WI38 (cell line): Measurements from ENCODE around the gene LAMTOR5.

Experiments
- H3K4me3 ChIP-seq: 2 replicates; pipeline ENCODE4 v1.5.1; 2011; ENCODE audit warnings: low read depth, mild to moderate bottlenecking, control low read depth, low read length
- TF ChIP-seq, protein P1 (sequence below): IDR thresholded peaks from 2 replicates; pipeline ENCODE4 v1.5.1; 2012; ENCODE audit warnings: low read depth, mild to moderate bottlenecking, control low read depth, low read length

Gene LAMTOR5

DNA sequence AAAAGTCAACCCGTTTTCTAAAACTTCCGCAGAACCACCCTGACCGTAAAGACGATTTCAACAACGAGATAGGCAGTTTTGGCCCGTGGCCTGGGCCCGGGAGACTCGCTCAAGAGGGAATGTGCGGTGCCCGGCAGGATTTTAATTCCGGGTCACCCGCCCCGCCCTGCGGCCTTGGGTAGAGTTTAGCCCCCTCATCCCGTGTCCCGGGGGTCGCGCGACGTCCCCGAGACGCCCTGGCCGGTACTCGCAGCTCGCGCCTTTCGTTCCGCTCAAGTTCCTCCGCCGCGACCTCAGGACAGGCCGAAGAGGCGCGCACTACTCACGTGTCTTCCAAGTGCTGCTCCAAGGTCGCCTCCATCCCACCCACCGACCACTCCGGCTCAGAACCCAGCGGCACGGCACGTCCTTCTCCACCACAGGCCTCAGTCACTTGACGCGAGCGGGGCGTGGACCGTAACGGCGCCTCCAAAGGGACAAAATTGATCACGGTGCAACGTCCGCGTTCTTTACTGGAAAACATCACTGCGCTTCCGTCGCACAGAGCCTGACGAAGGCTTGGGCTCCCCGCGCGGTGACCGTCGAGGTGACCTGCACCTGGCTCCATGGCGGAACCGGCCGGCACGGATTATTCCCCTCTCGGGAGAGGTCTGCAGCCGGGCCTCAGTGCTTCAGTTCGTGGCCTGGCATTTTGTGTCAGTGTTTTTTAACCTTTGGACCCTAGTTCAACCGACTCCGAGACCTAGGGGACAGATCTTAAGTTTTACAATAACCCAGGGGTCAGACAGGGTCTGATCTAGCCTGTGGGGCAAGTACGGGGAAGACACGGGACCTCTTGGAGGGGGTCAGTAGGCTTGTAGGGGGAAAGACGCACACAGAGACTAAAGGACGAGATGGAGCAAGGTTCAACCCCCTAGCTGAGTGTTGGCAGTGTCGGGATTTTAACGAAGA, at the start of gene LAMTOR5:
Gene LAMTOR5, minus strand, starts transcription at position 435 of the 951 bp plus-strand sequence. Its CDS starts 74 bp downstream, at position 361.
- TF ChIP-seq, protein P1, sequence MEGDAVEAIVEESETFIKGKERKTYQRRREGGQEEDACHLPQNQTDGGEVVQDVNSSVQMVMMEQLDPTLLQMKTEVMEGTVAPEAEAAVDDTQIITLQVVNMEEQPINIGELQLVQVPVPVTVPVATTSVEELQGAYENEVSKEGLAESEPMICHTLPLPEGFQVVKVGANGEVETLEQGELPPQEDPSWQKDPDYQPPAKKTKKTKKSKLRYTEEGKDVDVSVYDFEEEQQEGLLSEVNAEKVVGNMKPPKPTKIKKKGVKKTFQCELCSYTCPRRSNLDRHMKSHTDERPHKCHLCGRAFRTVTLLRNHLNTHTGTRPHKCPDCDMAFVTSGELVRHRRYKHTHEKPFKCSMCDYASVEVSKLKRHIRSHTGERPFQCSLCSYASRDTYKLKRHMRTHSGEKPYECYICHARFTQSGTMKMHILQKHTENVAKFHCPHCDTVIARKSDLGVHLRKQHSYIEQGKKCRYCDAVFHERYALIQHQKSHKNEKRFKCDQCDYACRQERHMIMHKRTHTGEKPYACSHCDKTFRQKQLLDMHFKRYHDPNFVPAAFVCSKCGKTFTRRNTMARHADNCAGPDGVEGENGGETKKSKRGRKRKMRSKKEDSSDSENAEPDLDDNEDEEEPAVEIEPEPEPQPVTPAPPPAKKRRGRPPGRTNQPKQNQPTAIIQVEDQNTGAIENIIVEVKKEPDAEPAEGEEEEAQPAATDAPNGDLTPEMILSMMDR: no peak
- H3K4me3 ChIP-seq: peak within 1 kb of the TSS; percentile 83

- no peak overlapping the region for H3K4me3 ChIP-seq
Measured at GRCh38 chr1:110457206-110457605, 49.7 kb upstream of the LAMTOR5 start.

DNA sequence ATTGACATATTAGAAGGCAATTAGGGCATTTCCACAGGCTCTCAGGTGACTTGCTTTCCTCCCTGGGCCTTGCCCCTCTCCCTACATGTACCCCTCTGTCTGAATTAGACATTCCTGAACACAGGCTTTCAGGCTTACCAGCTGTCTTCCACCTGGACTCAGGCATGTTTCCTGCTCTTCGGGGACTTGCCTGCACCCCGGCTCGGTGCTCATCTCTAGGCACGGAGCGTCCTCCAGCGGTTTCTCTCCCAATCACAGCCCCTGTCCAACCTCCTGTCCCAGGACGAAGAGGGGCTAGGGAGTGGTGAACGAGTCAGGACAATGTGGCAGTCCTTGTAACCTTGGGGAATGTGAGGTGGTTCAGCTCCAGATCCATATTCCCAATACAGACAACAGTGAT, 47.7 kb upstream of the LAMTOR5 start:
- TF ChIP-seq, protein P1: 0 out of 2 replicates have a peak, but pooled peaks have one; percentile 14

More at GRCh38 chr1:110457206-110457605, 49.7 kb upstream of the LAMTOR5 start:
- TF ChIP-seq, protein P1: no peak

GRCh38 chr1:110454328-110454727, 46.8 kb upstream of the LAMTOR5 start:
- TF ChIP-seq, protein P1: no peak
- H3K4me3 ChIP-seq: no peak overlapping the region

More for the DNA sequence above, 47.7 kb upstream of the LAMTOR5 start:
- H3K4me3 ChIP-seq: no peak overlapping the region

DNA sequence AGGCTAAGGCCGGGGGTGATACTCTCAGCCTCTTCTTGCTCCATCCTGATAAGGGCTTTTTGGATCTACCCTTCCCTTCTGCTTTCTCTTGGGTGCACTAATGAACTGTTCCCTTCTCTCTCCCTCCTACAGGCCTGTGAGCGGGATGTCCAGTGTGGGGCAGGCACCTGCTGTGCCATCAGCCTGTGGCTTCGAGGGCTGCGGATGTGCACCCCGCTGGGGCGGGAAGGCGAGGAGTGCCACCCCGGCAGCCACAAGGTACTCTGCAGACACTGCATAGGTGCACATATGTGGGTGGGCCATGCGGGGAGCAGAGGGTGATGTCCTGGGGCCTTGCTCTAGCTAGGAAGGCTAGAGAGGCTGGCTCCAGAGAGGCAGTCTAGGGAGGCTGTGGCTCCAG, 46.3 kb upstream of the LAMTOR5 start:
- H3K4me3 ChIP-seq: no peak overlapping the region
- TF ChIP-seq, protein P1: no peak

DNA sequence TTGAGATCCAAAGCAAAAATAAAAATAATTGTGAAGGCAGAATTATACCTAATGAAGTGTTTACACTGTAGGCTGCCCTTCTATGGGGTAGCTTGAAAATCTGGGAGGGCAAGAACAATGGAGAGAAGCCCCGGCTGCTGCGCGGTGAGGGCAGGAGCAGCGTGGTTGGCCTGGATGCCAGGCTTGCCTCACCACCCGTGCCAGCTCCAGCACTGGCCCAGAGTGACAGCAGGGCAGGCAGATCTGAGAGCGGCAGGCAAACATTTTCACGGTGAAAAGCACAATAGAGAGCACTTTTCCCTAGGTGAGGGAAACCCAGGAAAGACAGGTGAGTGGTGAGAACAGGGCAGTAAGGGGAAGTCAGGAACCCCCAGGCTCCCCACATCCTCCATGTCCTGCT, 44.8 kb upstream of the LAMTOR5 start:
- no peak overlapping the region for H3K4me3 ChIP-seq
- TF ChIP-seq, protein P1: no peak

DNA sequence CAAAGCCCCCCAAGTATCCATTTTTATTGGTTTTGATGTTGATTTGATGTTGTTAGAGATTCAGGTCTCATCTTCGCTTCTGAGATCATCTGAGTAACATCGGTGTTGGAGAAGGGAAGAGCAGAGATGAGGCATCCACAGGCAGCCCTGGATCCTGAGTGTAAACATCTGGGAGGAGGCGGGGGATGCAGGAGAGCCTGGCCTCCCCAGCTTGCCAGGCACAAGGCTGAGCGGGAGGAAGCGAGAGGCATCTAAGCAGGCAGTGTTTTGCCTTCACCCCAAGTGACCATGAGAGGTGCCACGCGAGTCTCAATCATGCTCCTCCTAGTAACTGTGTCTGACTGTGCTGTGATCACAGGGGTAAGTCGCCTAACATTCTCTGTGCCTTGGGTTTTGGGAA, 43.4 kb upstream of the LAMTOR5 start, which contains the start of gene PROK1:
Gene PROK1, plus strand, starts transcription at position 221 of the 400 bp plus-strand sequence. Its CDS starts 68 bp downstream, at position 289.
- TF ChIP-seq, protein P1: no peak
- H3K4me3 ChIP-seq: no peak within 1 kb of the TSS
